Stimulated activated naive CD4-positive, alpha-beta T cell treated with Interleukin-2 at 50 U/mL for 16 hours (primary cell): ENCODE data around the gene SERPINA4.

Experiments used
- DNase-seq: peaks from one replicate; lab custom pipeline; 2025; lab: John Stamatoyannopoulos, UW

Gene SERPINA4

DNA sequence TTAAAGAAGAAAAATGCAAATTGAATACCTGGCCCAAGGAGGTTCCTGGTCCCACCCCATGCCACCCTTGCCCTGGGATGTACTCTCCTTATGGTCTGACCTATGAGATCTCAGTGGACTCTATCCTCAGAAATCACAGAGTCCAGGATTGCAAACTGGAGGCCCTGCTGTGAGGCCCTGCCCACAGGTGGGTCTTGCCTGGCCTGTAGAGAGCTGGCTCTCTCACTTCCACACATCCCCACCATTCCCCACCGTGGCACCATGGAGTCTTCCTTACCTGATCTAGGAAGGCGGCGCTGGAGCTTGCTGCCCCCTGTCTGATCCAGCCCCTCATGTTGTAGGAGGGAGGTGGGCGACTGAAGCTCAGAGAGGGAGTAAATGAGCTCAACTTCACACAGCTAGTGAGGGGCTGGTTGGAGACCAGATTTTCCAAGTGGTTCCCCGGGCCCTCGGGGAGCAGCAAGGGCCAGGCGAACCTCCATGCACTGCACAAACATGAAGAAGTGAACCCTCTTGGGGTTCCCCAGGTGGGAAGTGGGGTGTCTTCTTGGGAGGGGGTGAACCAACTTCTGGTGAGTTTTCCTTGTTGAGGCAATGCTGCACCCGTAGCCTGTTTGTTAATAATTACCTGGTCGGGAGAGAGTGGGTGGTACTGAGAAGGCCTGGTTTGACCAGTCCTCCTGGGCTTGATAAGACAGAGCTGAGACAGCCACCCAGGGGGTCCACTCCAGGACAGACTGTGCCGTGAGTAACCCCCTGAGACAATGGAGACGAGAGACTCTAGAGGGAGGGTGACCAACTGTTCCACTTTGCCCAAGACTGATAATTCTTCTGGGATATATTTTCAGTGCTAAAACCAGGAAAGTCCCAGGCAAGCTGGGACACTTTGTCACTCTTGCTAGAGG lies at the start of gene SERPINA4:
SERPINA4 (plus strand) TSS at position 692 of the 905 bp plus-strand sequence. CDS start 2,041 bp downstream, outside the sequence.
- DNase-seq = no peak

- DNase-seq = no peak
These were observed 46.9 kb upstream of the SERPINA4 start for GRCh38 chr14:94514351-94514750.

DNA sequence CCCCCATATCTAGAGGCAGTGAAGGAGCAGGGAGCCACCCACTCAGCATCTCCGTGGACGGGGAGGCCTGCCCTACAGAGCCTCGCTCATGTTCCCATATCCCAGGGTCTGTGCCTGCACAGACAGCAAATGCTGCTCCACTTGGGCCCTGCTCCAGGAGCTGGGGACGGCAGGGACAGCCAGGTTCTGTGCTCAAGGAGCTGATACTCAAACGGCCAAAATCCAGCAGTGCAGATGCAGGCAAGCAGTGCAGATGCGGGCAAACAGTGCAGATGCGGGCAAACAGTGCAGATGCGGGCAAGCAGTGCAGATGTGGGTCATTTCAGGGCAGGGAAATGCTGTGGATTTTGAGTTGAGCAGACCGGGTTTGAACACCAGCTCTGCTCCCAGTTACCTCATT lies 45.8 kb upstream of the SERPINA4 start:
- DNase-seq = no peak

GRCh38 chr14:94515856-94516255 lies 45.4 kb upstream of the SERPINA4 start:
- no peak for DNase-seq

DNA sequence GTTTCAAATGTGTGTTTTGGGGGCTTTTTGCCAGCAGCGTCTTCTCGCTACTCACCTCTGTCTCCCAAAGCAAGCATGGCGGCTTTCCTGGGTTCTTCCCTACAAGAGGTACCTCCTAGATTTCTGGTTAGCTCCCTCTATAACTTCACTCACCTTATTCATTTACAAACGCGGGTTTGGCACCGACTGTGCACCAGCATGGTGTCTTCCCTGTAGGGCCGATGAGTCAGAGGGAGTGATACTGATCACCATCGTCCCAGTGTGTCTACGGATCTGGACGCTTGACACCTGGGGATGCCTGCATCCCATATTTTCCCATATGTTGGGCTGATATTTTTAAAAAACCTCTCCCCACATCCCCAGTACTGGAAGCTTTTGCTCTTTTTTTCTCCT lies 44.0 kb upstream of the SERPINA4 start:
- DNase-seq = no peak

- DNase-seq = no peak
These were observed 43.5 kb upstream of the SERPINA4 start for GRCh38 chr14:94517641-94518257.

GRCh38 chr14:94521375-94522114 lies 39.7 kb upstream of the SERPINA4 start:
- no peak for DNase-seq

DNA sequence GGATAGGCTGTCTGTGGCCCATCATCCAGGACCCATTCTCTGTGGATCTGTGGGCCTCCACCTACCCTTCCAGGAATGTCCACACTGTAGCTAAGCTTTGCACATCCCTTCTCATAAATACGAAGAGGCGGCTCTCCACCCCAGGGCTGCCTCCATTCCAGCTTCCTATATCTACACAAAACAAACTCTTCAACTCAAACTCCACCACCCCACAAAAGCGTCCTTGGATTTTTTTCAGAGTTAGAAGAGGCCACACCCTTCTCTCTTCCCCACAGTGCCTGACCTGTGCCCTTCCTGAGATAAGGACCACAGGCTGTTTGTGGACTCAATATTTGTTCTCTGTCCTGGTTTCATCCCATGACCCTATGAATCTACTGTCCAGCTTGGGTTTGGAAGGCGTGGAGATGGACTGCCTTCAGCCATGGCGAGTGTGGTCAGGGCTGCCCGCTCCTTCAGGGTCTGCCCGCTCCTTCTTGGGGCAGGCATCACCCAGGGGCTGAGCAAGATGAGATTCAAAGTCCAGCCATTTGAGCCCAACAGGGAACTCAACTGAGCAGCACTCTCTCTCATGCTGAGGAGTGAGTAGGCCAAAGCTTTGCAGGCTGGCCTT lies 39.0 kb upstream of the SERPINA4 start:
- DNase-seq = no peak

- DNase-seq = no peak
These were observed 38.0 kb upstream of the SERPINA4 start for GRCh38 chr14:94523265-94523664.

DNA sequence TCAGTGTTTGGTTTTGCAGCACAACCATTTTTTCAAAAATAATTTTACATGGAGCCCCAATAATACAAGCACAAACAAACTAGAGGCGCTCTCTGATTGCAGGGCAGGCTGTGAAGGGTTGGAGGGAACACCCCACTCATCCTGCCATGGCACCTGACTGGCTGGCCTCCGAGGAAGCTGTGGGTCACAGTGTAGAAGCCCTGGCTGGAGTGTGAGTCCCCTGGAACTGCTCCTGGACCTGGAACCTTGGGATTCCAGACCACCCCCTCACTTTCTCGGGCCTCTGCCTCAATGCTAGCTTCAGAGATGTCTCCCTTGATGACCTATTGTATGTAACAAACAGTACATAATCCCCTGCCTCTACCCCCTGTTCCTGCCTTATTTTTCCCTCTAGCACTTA lies 37.1 kb upstream of the SERPINA4 start:
- no peak for DNase-seq

GRCh38 chr14:94531187-94531586 lies 30.1 kb upstream of the SERPINA4 start:
- no peak for DNase-seq

- no peak for DNase-seq
These were observed 28.8 kb upstream of the SERPINA4 start for GRCh38 chr14:94532447-94532846.

GRCh38 chr14:94535506-94535905 lies 25.7 kb upstream of the SERPINA4 start:
- DNase-seq = no peak

GRCh38 chr14:94536836-94537235 lies 24.4 kb upstream of the SERPINA4 start:
- no peak for DNase-seq

DNA sequence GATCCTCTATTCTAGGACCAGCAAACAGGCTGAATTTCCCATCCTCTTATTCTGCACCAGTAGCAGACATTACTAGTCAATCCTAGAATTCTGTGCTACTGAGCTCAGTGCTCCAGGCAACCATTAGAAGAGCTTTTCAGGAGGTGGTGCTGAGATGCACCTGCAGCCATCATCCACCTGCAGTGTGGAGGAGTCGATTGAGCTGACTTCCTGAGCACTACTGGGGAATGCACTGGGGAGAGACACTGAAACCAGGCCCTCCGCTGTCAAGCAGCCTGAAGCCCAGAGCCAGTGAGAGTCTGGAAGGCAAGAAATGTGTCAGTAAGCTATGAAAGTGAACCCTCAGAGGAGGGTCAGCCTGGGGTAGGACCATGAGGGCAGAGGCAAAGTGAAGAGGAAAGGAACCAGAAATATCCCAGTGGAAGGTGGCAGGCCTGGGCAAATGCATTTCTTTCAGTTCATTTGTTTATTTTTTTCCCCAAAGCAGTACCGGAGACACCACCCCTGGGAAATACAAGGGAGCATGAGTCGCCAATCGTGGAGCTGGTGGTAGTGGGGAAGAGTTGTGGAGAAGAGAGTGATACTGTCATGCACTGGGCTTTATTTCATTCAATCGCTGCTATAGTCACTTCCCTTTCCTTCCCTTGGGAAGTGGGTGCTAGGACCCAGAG lies 23.0 kb upstream of the SERPINA4 start:
- DNase-seq = no peak

DNA sequence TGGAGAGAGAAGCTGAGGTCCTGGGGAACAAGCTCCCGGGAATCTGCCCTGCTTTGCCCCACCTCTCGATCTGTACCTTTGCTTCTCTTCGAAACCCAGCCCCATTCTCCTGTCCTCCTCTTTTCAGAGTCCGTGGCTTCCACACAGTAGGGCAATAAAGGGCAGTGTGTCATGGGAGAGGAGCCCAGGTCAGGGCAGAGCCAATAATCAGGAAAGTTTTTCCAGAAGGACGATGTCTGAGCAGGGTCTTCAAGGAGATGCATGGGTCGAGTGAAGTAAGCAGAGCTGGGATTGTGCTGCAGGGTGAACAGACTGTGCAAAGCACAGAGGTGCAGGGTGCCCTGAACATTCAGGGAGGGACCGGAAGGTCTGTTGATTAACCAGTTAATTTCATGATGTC lies 22.1 kb upstream of the SERPINA4 start:
- DNase-seq = no peak

GRCh38 chr14:94540031-94540794 lies 21.0 kb upstream of the SERPINA4 start:
- DNase-seq = no peak

- no peak for DNase-seq
These were observed 19.8 kb upstream of the SERPINA4 start for GRCh38 chr14:94541234-94541975.

- no peak for DNase-seq
These were observed 19.0 kb upstream of the SERPINA4 start for GRCh38 chr14:94542111-94542810.
